ENCODE results near the gene ADAMTSL1.

Gene ADAMTSL1

DNA sequence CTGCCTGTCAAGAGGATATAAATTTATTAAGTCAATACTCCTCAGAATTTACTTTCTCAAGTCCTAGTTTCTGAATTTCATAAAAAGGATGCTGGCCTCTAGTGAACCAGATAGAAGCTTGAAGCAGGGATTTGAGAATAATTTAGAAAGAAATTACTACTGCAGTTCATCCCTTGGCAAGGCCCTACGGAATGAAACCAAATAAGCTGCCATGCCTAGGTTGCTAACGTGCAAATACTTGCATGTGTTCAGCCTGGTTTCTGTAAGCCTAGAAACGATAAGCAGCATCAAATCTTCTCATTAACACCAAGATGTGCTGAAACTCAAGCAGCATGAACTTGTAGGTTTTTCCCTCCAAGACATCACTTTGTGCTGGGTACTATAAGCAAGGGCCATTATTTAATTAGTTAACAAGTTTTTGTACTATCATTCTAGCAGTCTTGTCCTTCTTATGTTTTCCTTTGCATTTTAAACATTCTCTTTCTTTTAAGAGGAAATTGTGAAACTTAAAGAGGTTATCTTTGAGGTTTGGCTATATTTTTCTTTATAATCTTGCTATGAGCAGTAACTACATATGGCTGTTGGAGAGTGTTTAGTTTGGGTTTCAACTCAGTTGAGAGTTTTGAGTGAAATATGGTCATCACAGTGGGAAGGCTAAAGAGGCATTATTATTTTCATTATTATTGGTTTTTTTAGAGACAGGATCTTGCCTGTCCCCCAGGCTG, 71.8 kb downstream of the ADAMTSL1 start:
- in situ Hi-C loops (cut with MboI; ENCODE audit: low sequenced_read_pairs), result no loop called here

DNA sequence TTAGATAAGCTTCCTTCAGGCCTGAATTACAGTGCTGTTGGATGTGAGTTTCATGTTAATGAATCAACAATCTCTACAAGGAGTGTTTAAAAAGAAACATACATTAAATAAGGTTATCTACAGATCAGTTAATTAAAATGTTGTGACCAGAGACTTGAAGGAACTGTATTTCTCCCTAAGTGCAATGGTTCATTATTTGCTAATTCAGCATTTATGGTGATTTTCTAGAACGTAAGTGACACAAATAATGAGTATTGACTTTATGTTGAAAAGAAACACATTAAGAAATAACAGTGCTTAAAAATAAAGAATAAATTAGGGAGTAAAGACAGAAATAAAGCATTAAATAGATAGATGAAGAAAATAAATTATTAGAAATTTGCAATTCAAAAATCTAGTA, 74.5 kb downstream of the ADAMTSL1 start:
- in situ Hi-C loops (cut with MboI; ENCODE audit: low sequenced_read_pairs), result no loop called here

DNA sequence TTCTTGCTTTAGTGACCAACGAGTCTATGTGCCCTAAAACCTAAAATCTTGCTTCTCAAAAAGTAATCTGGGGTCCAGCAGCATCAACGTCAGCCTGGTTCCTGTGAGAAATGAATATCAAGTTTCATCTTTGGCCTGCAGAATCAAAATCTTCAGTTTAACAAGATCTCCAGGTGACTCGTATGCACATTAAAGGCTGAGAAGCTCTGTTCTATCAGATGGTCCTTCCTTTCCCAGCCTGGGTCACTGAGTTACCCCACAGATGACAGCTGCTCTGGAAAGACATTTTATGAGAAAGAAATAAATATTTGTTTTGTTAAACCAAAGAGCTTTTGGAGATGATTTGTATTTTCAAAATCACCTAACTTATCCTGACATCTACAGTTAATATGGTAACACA, 75.8 kb downstream of the ADAMTSL1 start:
- in situ Hi-C loops (cut with MboI; ENCODE audit: low sequenced_read_pairs), result no loop called here

DNA sequence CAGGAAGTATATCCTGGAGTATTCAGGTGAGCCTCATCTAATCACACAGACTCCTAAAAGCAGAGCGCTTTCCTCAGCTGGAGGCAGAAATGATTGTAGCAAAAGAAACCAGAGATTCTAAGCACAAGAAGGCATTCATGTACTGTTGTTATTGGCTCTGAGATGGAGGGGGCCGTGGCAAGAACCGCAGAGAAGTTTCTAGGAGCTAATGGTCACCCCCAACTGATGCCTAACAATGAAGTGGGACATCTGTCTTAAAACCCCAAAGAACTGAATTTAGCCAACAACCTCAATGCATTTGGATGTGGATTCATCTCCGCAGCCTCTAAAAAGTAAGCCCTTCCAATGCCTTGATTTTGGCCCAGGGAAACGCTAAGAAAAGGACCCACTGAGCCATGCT, 76.3 kb downstream of the ADAMTSL1 start:
- in situ Hi-C loops (cut with MboI; ENCODE audit: low sequenced_read_pairs), result no loop called here

DNA sequence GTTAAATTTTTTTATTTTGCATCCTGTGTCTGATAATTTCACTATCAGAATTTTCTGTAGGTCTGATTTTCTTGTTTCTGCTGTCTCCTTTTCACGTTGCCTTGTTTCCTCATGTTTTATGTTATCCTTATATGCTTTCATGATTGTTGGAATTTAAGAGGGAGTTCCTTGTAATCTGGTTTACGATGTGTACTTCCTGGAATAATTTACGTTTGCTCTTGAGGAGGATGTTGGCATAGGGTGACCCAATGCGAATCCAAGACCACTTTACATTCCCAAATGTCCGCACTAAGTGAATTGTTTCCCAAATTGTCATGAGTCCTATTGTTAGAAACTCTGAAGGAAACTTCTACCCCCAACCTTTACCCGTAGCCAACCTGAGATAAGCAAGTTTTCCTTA, 80.3 kb downstream of the ADAMTSL1 start:
- in situ Hi-C loops (cut with MboI; ENCODE audit: low sequenced_read_pairs), result no loop called here

DNA sequence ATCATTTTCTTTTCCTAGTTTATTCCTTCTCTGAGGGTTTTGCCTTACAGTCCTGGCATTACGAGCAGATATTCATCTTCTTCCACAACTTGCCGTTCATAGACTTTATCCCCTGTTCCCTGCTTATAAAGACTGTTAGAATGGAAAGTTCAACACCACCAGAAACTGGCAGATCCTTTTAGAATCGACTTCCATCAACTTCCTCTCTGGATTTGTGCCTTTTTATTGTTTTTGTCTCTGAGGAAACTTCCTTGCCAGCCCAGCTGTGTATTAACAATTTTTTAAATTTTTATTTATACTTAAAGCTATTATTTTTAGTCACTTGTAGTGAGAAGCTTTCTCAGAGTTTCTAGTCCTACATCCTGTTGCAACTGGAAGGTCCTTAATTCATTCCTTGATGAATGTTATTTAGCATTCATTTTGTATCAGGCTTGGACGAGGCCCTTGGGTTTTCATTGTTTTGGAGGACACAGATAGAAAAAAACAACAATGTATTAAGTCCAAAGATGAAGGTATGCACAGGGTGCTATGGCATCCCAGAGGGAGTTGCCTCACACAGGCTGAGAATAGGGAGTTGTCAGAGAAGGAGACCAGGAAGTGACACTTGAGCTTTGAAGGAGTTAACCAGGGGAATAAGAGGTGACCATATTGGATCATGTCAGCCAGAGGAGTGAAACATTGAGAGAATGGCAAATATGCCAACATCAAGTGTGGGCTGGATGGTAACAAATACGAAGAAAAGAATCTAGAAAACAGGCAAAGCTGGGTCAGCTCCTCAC, 81.3 kb downstream of the ADAMTSL1 start:
- in situ Hi-C loops (cut with MboI; ENCODE audit: low sequenced_read_pairs), result no loop called here

DNA sequence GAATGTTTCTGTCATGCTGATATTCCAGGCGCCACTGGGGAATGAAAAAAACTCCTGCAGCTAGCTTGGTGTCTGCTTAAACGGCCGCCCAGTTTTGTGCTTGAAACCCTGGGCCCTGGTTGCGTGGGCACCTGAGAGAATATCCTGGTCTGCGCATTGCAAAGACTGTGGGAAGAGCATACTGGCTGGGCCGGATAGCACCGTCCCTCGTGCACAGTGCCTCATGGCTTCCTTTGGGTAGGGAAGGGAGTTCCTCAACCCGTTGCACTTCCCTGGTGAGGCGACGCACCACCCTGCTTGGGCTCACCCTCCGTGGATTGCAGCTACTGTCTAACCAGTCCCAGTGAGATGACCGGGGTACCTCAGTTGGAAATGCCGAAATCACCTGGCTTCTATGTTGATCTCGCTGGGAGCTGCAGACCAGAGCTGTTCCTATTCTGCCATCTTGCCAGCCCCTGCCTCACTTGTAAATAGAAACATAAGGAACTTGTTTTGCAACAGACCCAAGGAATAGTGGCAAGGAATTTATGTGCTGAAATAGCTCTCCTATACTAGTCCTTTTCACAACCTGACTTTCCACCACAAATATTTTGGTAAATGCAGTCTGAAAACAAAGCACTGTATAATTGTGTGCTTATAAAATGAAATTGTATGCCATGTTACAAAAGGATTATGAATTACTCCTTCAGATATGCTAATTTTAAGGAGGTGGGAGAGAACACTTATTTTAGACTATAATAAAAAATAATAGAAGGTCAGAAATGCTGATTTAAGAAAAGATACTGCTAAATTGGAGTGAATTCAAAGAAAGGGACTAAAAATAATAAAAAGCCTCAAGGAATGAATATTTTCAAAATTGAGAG, 90.3 kb downstream of the ADAMTSL1 start:
- in situ Hi-C loops (cut with MboI; ENCODE audit: low sequenced_read_pairs), result no loop called here

DNA sequence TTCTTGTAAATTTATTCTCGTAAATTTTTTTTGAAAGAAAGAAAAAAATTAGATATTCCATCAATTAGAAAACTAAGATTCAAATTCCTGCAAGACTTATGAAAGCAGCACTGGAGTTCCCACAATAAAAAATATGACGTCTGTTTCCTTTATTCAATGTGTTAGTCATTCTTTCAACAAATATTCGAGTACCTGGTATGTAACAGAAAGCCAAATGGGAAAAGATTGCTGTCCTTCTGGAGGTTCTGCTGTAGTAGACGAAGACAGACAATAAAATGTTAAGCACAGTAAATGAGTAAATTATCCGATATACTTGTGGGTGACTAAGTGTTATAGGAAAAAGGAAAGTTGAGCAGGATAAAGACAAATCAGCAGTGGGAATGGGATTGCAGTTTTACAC, 92.2 kb downstream of the ADAMTSL1 start:
- in situ Hi-C loops (cut with MboI; ENCODE audit: low sequenced_read_pairs), result no loop called here

DNA sequence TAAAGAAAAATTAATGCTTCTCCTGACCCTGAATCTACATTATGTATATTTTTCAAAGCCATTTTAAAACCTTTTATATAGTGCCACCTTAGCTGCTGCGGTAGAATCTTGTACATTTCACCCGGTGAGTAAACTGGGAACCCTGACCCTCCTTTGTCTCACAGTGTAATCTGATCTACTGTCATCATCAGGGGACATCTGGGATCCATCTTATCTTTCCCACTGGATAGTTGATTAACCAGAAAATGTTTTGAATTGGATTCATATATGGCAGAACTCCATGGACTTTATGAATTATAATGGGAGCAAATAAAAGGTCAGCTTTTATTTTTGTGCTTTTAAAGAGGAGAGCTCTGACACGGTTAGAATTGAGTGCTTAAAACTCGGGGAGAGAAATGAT, 95.0 kb downstream of the ADAMTSL1 start:
- in situ Hi-C loops (cut with MboI; ENCODE audit: low sequenced_read_pairs), result no loop called here

DNA sequence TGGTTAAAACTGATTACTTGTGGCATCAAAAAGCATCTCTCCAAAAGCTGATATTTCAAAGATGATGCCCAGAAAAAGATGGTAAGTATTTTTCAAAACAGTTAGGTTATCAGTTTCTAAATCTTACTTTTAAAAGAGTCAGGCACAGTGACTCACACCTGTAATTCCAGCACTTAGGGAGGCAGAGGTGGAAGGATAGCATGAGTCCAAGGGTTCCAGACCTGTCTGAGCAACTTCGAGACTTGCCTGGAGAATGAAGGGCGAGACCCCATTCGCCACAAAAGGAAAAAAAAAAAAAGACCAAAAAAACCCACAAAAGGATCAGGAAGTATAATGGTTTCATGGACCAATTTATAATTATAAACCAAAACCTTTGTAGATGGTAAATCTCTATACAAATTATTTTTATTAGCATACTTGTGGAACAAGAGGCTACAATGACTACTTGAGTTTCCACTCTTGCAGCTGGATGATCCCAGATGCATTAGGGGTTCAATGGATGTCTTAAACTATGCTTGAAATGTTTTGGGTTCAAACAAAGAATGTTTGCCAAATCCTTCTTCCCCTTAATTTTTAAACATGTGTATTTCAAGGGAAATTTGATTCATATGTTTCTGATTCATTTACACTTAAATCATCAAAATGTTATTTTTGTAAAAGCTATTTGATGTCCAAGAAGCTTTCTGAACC, 96.1 kb downstream of the ADAMTSL1 start:
- in situ Hi-C loops (cut with MboI; ENCODE audit: low sequenced_read_pairs), result no loop called here

DNA sequence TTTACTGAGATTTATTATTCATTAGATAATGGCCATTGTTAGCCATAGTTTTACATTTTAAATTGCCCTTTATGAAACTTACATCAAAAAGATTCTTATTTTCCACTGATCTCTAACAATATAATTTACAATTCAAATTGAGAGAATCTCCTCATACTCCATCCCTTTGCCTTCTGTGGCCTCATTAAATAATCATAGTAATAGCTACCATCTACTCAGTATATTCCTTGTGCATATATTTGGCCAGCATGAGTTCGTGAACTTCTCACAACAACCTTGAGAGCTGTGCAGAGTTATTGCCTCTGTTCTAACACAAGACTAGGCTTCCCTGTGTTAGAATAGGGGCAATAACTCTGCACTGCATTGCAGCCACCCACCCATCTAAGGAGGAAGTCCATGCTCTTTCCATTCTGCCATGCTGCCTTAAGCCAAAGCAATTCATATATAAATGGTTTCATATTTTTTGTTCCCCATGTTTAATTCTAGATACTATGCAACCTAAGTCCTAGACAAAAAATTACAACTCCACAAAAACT, 99.1 kb downstream of the ADAMTSL1 start:
- in situ Hi-C loops (cut with MboI; ENCODE audit: low sequenced_read_pairs), result no loop called here

DNA sequence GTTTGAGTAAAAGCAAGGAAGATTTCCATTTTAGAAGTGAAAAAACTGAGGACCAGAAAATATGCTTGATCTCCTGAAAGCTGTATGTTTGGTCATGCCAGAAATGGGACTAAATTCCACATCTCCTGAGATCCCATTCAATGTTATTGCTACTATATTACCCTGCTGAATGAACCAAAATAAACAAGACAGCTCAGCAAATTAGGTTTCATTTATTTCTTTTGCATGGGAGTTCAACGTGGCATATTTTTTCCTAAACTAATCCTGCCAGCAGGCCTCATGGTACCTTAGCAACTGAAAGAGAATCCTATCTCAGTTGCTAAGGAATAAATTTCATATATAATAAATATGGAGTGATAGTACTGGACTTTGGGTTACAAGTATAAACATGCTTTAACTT, 101.7 kb downstream of the ADAMTSL1 start:
- in situ Hi-C loops (cut with MboI; ENCODE audit: low sequenced_read_pairs), result no loop called here

DNA sequence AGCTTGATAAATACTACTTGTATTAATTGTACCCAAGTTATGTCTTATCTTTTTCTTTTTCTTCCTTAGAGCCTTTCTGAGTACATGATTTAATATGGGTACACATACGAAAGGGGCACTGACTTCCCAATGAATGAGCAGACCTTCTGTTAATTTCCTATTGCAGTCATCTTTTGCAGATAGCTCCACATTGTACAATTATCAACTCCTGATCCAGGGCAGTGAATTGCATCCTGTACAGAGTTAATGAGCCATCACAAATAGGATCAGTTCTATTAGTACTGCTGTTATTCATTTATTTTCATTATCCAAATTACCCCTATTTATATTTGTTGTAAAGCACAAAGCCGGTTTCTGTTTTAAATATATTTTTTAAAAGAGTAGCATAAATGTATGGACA, 105.6 kb downstream of the ADAMTSL1 start:
- in situ Hi-C loops (cut with MboI; ENCODE audit: low sequenced_read_pairs), result no loop called here

DNA sequence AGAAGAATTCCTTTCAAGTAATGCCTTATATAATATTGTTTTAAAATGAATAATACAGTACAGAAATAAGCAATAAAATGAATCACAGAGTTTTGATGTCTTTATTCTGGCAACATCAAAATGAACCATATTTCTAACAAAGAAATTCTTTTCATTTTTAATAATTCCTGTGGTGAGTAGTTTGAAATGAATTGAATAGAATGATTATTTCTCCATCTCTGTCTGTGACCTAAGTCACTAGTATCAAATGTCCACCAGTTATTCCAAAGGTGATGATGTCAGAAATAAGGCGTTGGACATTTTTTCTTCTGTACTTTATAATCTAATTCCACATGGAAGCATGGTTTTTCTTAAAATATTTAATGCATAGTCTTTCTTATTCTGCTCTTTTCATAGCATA, 106.2 kb downstream of the ADAMTSL1 start:
- in situ Hi-C loops (cut with MboI; ENCODE audit: low sequenced_read_pairs), result no loop called here

DNA sequence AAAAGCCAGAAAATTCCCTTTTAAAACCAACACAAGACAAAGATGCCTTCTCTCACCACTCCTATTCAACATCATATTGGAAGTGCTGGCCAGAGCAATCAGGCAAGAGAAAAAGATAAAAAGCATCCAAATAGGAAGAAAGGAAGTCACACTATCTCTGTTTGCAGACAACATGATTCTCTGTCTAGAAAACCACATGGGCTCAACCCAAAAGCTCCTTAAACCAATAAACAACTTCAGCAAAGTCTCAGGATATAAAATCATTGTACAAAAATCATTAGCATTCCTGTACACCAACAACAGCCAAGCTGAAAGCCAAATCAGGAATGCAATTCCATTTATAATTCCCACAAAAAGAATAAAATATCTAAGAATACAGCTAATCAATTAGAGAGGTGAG, 112.0 kb downstream of the ADAMTSL1 start:
- in situ Hi-C loops (cut with MboI; ENCODE audit: low sequenced_read_pairs), result no loop called here

DNA sequence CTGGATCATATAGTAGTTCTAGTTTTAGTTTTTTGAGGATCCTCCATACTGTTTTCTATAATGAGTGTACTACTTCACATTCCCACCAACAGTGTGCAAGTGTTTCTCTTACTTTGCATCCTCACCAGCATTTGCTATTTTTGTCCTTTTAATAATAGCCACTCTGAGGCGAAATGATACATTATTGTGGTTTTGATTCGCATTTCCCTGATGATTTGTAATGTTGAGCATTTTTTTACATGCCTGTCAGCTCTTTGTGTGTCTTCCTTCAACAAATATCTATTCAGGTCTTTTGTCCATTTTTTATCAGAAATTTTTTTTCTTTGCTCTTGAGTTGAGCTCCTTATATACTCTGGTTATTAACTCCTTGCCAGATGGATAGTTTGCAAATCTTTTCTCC, 114.0 kb downstream of the ADAMTSL1 start:
- in situ Hi-C loops (cut with MboI; ENCODE audit: low sequenced_read_pairs), result no loop called here

DNA sequence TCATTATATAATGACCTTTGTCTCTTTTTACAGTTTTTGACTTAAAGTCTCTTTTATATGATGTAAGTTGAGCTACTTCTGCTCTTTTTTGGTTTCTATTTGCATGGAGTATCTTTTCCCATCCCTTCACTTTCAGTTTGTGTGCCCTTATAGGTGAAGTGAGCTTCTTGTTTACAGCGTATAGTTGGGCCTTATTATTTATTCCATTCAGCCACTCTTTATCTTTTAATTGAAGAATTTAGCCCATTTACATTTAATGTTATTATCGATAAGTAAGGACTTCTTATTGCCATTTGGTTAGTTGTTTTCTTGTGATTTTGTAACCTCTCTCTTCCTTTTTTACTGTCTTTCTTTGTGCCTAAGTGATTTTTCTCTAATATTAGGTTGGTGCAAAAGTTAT, 117.3 kb downstream of the ADAMTSL1 start:
- in situ Hi-C loops (cut with MboI; ENCODE audit: low sequenced_read_pairs), result no loop called here

DNA sequence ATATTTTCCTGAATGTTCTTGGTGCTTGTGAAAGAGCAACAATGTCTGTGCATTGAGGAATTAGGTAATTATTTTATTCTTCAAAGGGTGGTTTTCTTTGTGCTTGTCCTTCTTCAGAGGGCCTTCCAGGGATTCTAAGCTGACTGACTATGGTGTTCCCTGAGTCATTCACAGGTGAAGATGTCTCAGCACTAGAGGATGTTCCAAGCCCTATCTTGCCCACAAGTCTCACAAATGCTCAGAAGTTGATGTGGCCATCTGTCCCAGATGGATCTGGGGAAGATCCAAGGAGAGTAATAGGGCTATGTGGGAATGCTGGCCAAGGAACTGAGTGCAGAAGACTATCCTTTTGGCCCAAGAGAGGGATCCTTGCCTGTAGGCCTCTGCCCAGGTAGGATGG, 120.9 kb downstream of the ADAMTSL1 start:
- in situ Hi-C loops (cut with MboI; ENCODE audit: low sequenced_read_pairs), result no loop called here

DNA sequence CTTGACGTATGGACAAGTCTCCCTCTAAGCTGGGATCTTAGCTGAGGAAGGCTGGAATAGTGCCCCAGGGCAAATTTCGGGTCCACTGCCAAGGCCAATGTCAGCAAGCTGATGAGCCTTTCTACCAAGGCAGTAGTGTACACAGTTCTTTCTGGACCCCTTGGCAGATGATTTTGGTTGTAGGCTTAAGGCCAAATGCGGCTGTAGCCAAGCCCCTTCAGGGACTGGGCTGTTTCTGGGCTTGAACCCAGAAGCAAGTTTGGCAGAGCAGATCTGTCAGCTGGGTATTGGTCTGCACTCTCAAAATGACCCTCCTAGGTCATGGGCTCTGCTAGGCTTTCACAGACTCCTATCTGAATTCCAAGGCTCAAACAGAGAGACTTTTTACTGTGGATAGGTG, 121.6 kb downstream of the ADAMTSL1 start:
- in situ Hi-C loops (cut with MboI; ENCODE audit: low sequenced_read_pairs), result no loop called here

DNA sequence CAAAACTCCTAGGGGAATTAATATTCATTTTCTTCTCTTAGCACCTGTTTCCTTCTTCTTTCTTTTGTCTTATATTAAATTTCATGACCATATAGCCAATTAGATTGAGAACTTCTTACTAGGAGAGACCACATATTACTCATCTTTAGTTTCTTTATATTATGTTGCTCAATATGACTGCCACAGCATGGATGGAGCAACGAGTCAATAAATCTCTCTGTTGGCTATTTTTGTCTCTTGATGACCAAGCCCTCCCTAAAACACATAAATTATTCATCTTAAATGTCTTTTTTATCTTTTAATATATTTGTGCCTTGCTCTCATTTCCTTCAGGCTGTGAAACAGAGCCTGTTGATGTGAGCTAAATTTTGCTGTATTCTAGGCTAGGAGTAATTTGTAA, 123.0 kb downstream of the ADAMTSL1 start:
- in situ Hi-C loops (cut with MboI; ENCODE audit: low sequenced_read_pairs), result no loop called here

DNA sequence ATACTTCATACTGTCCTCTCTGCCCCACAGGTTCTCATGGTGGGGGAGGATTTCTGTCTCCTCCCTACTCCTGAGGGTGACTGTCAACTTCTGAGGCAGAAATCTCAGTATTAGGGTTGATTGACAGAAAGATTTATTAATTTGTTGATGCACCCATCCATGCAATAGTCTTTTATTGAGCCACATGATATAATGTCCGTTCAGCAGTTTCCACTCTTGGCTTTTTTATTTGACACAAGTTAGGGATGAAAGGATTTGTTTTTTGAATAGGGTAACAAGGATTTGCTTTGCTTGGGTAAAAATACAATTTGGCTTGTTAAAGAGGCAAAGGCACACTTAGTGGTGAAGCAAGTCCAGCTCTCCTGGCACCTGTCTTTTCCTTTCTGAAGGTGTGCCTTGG, 125.0 kb downstream of the ADAMTSL1 start:
- in situ Hi-C loops (cut with MboI; ENCODE audit: low sequenced_read_pairs), result no loop called here
